Fibroblast of gingiva (primary cell): Measurements from ENCODE around the gene DPYSL3.

Experiments used
- DNase-seq: peaks from one replicate; pipeline ENCODE4 v3.0.0-alpha.2; 2011; ENCODE audit warnings: low read depth

The DPYSL3 gene

GRCh38 chr5:147403651-147404640, 105.9 kb downstream of the DPYSL3 start:
- peak; percentile 95 for DNase-seq

GRCh38 chr5:147400881-147401280, 109.0 kb downstream of the DPYSL3 start:
- DNase-seq = no peak

- no peak for DNase-seq
These were observed 109.6 kb downstream of the DPYSL3 start for GRCh38 chr5:147400126-147400809.

- DNase-seq = peak; percentile 85
These were observed 111.0 kb downstream of the DPYSL3 start for GRCh38 chr5:147398860-147399259.

- DNase-seq = no peak
These were observed 112.3 kb downstream of the DPYSL3 start for GRCh38 chr5:147397616-147398015.

GRCh38 chr5:147396070-147396823, 113.6 kb downstream of the DPYSL3 start:
- DNase-seq = peak; percentile 8

GRCh38 chr5:147393874-147394672, 115.8 kb downstream of the DPYSL3 start:
- no peak for DNase-seq

- DNase-seq = peak; percentile 75
These were observed 118.1 kb downstream of the DPYSL3 start for GRCh38 chr5:147391781-147392180.

GRCh38 chr5:147390654-147391225, 119.1 kb downstream of the DPYSL3 start:
- no peak for DNase-seq

- DNase-seq = no peak
These were observed 121.4 kb downstream of the DPYSL3 start for GRCh38 chr5:147388184-147389108.

- DNase-seq = no peak
These were observed 122.8 kb downstream of the DPYSL3 start for GRCh38 chr5:147387109-147387508.

- no peak for DNase-seq
These were observed 125.3 kb downstream of the DPYSL3 start for GRCh38 chr5:147384346-147385193.

GRCh38 chr5:147382776-147383175, 127.1 kb downstream of the DPYSL3 start:
- DNase-seq = no peak

- DNase-seq = no peak
These were observed 128.3 kb downstream of the DPYSL3 start for GRCh38 chr5:147381555-147381954.

GRCh38 chr5:147377682-147378081, 132.2 kb downstream of the DPYSL3 start:
- DNase-seq = no peak

- no peak for DNase-seq
These were observed 134.7 kb downstream of the DPYSL3 start for GRCh38 chr5:147375151-147375550.

- no peak for DNase-seq
These were observed 136.5 kb downstream of the DPYSL3 start for GRCh38 chr5:147373328-147373727.

- DNase-seq = no peak
These were observed 137.7 kb downstream of the DPYSL3 start for GRCh38 chr5:147372191-147372590.

- DNase-seq = no peak
These were observed 138.6 kb downstream of the DPYSL3 start for GRCh38 chr5:147371290-147371689.
